ENCODE measurements around the gene CBFA2T2.
"Not testable (repeated sequence)": the region's sequence is repeated elsewhere in the genome, so short reads cannot be mapped to it uniquely, and the experiment has no call there.

Gene CBFA2T2

GRCh38 chr20:33684533-33685327 lies 194.8 kb downstream of the CBFA2T2 start:
- no peak for DNase-seq

GRCh38 chr20:33685328-33686099 lies 195.6 kb downstream of the CBFA2T2 start:
- no peak for DNase-seq

- peak; percentile 96 for DNase-seq
These were observed 196.4 kb downstream of the CBFA2T2 start, which contains the start of gene E2F1 for GRCh38 chr20:33686100-33686983. Gene E2F1 (minus strand): TSS chr20:33686385. CDS start chr20:33686264, 121 bp downstream.

- no peak for DNase-seq
These were observed 197.1 kb downstream of the CBFA2T2 start for GRCh38 chr20:33686984-33687366.

GRCh38 chr20:33687370-33687915 lies 197.5 kb downstream of the CBFA2T2 start:
- DNase-seq: no peak

- no peak for DNase-seq
These were observed 198.4 kb downstream of the CBFA2T2 start for GRCh38 chr20:33687993-33688937.

- DNase-seq: no peak
These were observed 199.1 kb downstream of the CBFA2T2 start for GRCh38 chr20:33688938-33689424.

- no peak for DNase-seq
These were observed 199.6 kb downstream of the CBFA2T2 start for GRCh38 chr20:33689493-33689892.

- DNase-seq: peak; percentile 43
These were observed 200.1 kb downstream of the CBFA2T2 start for GRCh38 chr20:33689973-33690372.

- DNase-seq: no peak
These were observed 203.4 kb downstream of the CBFA2T2 start for GRCh38 chr20:33693289-33693688.

- peak; percentile 83 for DNase-seq
These were observed 204.1 kb downstream of the CBFA2T2 start for GRCh38 chr20:33693741-33694638.

GRCh38 chr20:33694639-33695012 lies 204.7 kb downstream of the CBFA2T2 start:
- peak; percentile 46 for DNase-seq

GRCh38 chr20:33696448-33696847 lies 206.6 kb downstream of the CBFA2T2 start:
- DNase-seq: no peak

GRCh38 chr20:33697129-33697528 lies 207.2 kb downstream of the CBFA2T2 start:
- DNase-seq: no peak

- DNase-seq: not testable (repeated sequence)
These were observed 209.1 kb downstream of the CBFA2T2 start for GRCh38 chr20:33698966-33699365.
